T-helper 1 cell treated with Interleukin-12 subunit alpha and Interleukin-12 subunit beta and Interleukin-4 antibody, amounts not matched to agents 30 ng/mL and 1 ng/mL, for 36 hours (primary cell): ENCODE data around the gene PCDHGB7. TPM values are rescaled to one million over a fixed set of nuclear protein-coding genes. Genes with fewer than 3 reads are reported as not detected.
"Not testable (repeated sequence)": the region's sequence is repeated elsewhere in the genome, so short reads cannot be mapped to it uniquely, and the experiment has no call there.

Source experiments
- intact Hi-C: fragments of 100-400 bp; cut with micrococcal nuclease; formaldehyde crosslinking; loops from one replicate; pipeline ENCODE4 v1.15.1; 2024
- total RNA-seq: library from RNA; stranded (reverse); gene quantifications from 2 replicates; pipeline ENCODE4 v1.2.3, GENCODE V29; 2022

Gene PCDHGB7
- total RNA-seq, 1 donor from 2014 or later, result 0.29 TPM

- intact Hi-C loops, result loop anchor here (5.0 to 10.0 kb wide), 3 partner anchors 56 to 577 kb away; partner anchors contain the start of genes PCDHA8, PCDHA9, PCDHGA4 and PCDHGB2
These were observed 4.0 kb downstream of the PCDHGB7 start for GRCh38 chr5:141421489-141421855.

- intact Hi-C loops, result loop anchor here (5.0 to 10.0 kb wide), 3 partner anchors 54 to 578 kb away; partner anchors contain the start of genes PCDHA8, PCDHA9, PCDHGA4 and PCDHGB2
These were observed 5.3 kb downstream of the PCDHGB7 start for GRCh38 chr5:141422742-141423291.

- intact Hi-C loops, result loop anchor here (10.0 kb wide), 1 partner anchor 583 kb away; the partner anchor contains the start of genes PCDHA8 and PCDHA9
These were observed 10.4 kb downstream of the PCDHGB7 start for GRCh38 chr5:141427783-141428426.

- intact Hi-C loops, result no loop called here
These were observed 13.0 kb downstream of the PCDHGB7 start, which contains the start of gene PCDHGA12 for GRCh38 chr5:141430332-141431113. Gene PCDHGA12 (plus strand): TSS chr5:141430507. CDS start chr5:141430760, 253 bp downstream.

- intact Hi-C loops, result no loop called here
These were observed 13.8 kb downstream of the PCDHGB7 start for GRCh38 chr5:141431286-141431685.

- intact Hi-C loops, result not testable (repeated sequence)
These were observed 14.8 kb downstream of the PCDHGB7 start for GRCh38 chr5:141432308-141432707.

- intact Hi-C loops, result not testable (repeated sequence)
These were observed 15.2 kb downstream of the PCDHGB7 start for GRCh38 chr5:141432726-141433125.

GRCh38 chr5:141434006-141434405 lies 16.5 kb downstream of the PCDHGB7 start:
- intact Hi-C loops, result no loop called here

GRCh38 chr5:141437221-141437620 lies 19.7 kb downstream of the PCDHGB7 start:
- intact Hi-C loops, result no loop called here

GRCh38 chr5:141439411-141440141 lies 22.1 kb downstream of the PCDHGB7 start:
- intact Hi-C loops, result no loop called here

GRCh38 chr5:141440341-141440740 lies 22.9 kb downstream of the PCDHGB7 start:
- intact Hi-C loops, result no loop called here

- intact Hi-C loops, result no loop called here
These were observed 24.2 kb downstream of the PCDHGB7 start for GRCh38 chr5:141441571-141442170.

- intact Hi-C loops, result no loop called here
These were observed 47.9 kb downstream of the PCDHGB7 start for GRCh38 chr5:141465351-141465750.

Other genes starting within 250 kb of the PCDHGB7 start
- not detected in 2 replicates for gene PCDHB7, start 245.0 kb upstream of the PCDHGB7 start, total RNA-seq
- gene PCDHB8, start 239.9 kb upstream of the PCDHGB7 start, total RNA-seq, result not detected in 2 replicates
- gene PCDHB16, start 235.3 kb upstream of the PCDHGB7 start, total RNA-seq, result not detected in 2 replicates
- not detected in 2 replicates for gene PCDHB9, start 230.5 kb upstream of the PCDHGB7 start, total RNA-seq
- gene PCDHB10, start 225.3 kb upstream of the PCDHGB7 start, total RNA-seq, result not detected in 2 replicates
- not detected in 2 replicates for gene PCDHB11, start 218.1 kb upstream of the PCDHGB7 start, total RNA-seq
- gene PCDHB12, start 209.0 kb upstream of the PCDHGB7 start, total RNA-seq, result not detected in 2 replicates
- gene PCDHB13, start 203.8 kb upstream of the PCDHGB7 start, total RNA-seq, result not detected in 2 replicates
- gene PCDHB14, start 194.3 kb upstream of the PCDHGB7 start, total RNA-seq, result not detected in 2 replicates
- gene PCDHB15, start 172.3 kb upstream of the PCDHGB7 start, total RNA-seq, result not detected in 2 replicates
- 0.44 and 0.56 TPM in 2 replicates for gene SLC25A2, start 113.6 kb upstream of the PCDHGB7 start, total RNA-seq
- 61.0 and 65.9 TPM in 2 replicates for gene TAF7, start 96.9 kb upstream of the PCDHGB7 start, total RNA-seq
- 0.15 and 0.17 TPM in 2 replicates for gene PCDHGA1, start 87.2 kb upstream of the PCDHGB7 start, total RNA-seq
- gene PCDHGA2, start 78.9 kb upstream of the PCDHGB7 start, total RNA-seq, result 0.05 and 0.07 TPM in 2 replicates
- gene PCDHGA3, start 73.8 kb upstream of the PCDHGB7 start, total RNA-seq, result 0.07 and 0.34 TPM in 2 replicates
- 0.15 and 0.17 TPM in 2 replicates for gene PCDHGB1, start 67.6 kb upstream of the PCDHGB7 start, total RNA-seq
- gene PCDHGA4, start 62.7 kb upstream of the PCDHGB7 start, total RNA-seq, result 0.74 and 0.98 TPM in 2 replicates
- gene PCDHGB2, start 57.7 kb upstream of the PCDHGB7 start, total RNA-seq, result 1.0 and 1.3 TPM in 2 replicates
- gene PCDHGA5, start 53.5 kb upstream of the PCDHGB7 start, total RNA-seq, result 0.46 and 0.49 TPM in 2 replicates
- gene PCDHGB3, start 47.4 kb upstream of the PCDHGB7 start, total RNA-seq, result 0.88 and 1.3 TPM in 2 replicates
- gene PCDHGA6, start 43.8 kb upstream of the PCDHGB7 start, total RNA-seq, result 0.44 and 0.80 TPM in 2 replicates
- 0.15 and 0.24 TPM in 2 replicates for gene PCDHGA7, start 34.9 kb upstream of the PCDHGB7 start, total RNA-seq
- 0.17 TPM in 2 replicates for gene PCDHGB4, start 30.0 kb upstream of the PCDHGB7 start, total RNA-seq
- 0.07 and 0.15 TPM in 2 replicates for gene PCDHGA8, start 25.0 kb upstream of the PCDHGB7 start, total RNA-seq
- 0.46 and 0.66 TPM in 2 replicates for gene PCDHGB5, start 19.7 kb upstream of the PCDHGB7 start, total RNA-seq
- 0.17 and 0.27 TPM in 2 replicates for gene PCDHGA9, start 14.9 kb upstream of the PCDHGB7 start, total RNA-seq
- 0.22 and 0.37 TPM in 2 replicates for gene PCDHGB6, start 9.7 kb upstream of the PCDHGB7 start, total RNA-seq
- gene PCDHGA10, start 4.7 kb upstream of the PCDHGB7 start, total RNA-seq, result 0.20 and 0.27 TPM in 2 replicates
- 0.24 and 0.32 TPM in 2 replicates for gene PCDHGA11, start 3.4 kb downstream of the PCDHGB7 start, total RNA-seq
- 0.12 and 0.20 TPM in 2 replicates for gene PCDHGA12, start 12.8 kb downstream of the PCDHGB7 start, total RNA-seq
- gene PCDHGC3, start 58.3 kb downstream of the PCDHGB7 start, total RNA-seq, result 0.07 TPM in 1 of 2 replicates, not detected in the other
- 0.37 TPM in 1 of 2 replicates, not detected in the other for gene PCDHGC4, start 67.4 kb downstream of the PCDHGB7 start, total RNA-seq
- gene PCDHGC5, start 71.4 kb downstream of the PCDHGB7 start, total RNA-seq, result not detected in 2 replicates
- 273 and 283 TPM in 2 replicates for gene DIAPH1, start 201.3 kb downstream of the PCDHGB7 start, total RNA-seq
- gene HDAC3, start 219.2 kb downstream of the PCDHGB7 start, total RNA-seq, result 77.6 and 87.0 TPM in 2 replicates
- 18.2 and 19.3 TPM in 2 replicates for gene RELL2, start 219.3 kb downstream of the PCDHGB7 start, total RNA-seq
- gene FCHSD1, start 233.7 kb downstream of the PCDHGB7 start, total RNA-seq, result 59.0 and 60.5 TPM in 2 replicates